GM23248 (cell line): ENCODE data around the gene POLR2B.

Experiments used
- EZH2 ChIP-seq: fragments of 200-600 bp; sonication (generic); IDR thresholded peaks from 2 replicates; pipeline ENCODE4 v1.6.1; 2018; ENCODE audit warnings: antibody characterized with exemption, mild to moderate bottlenecking; ENCODE audit not compliant: insufficient read depth, poor library complexity, severe bottlenecking
- EZH2phosphoT487 ChIP-seq: fragments of 200-600 bp; sonication (generic); IDR thresholded peaks from 2 replicates; pipeline ENCODE4 v1.6.1; 2018; ENCODE audit warnings: antibody characterized with exemption, moderate library complexity, mild to moderate bottlenecking, low read depth; ENCODE audit not compliant: insufficient read depth

DNA sequence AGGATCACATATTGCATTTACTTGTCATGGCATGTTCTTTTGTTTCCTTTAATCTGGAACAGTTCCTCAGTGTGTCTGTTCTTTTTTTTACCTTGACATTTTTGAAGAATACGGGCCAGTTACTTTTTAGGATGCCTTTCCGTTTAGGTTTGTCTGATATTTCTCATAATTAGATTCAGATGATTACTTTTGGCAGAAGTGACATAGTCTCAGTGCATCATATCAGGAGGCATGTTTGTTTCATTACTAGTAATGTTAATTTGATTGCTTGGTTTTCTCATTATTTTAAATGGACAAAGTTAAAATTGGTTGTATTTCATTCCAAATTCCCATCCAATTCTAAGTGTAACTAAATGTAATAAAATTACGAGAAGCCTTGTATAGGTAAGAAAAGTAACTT is 8.3 kb downstream of the POLR2B start:
- TF ChIP-seq EZH2phosphoT487: no peak
- no peak for TF ChIP-seq EZH2
